Prostate gland (tissue), 1 donor: Measurements from ENCODE around the gene HLTF.

Experiments used
- POLR2A ChIP-seq: fragments of 450-650 bp; IDR thresholded peaks from one replicate; pipeline ENCODE4 v1.6.1; 2016; ENCODE audit warnings: antibody characterized with exemption, mild to moderate bottlenecking
- POLR2AphosphoS5 ChIP-seq: sonication (generic); formaldehyde crosslinking; IDR thresholded peaks from one replicate; pipeline ENCODE4 v1.6.1; 2017; ENCODE audit warnings: antibody characterized with exemption

- no peak for TF ChIP-seq POLR2AphosphoS5
- TF ChIP-seq POLR2A = no peak
Observed at GRCh38 chr3:149077628-149078027, 8.7 kb downstream of the HLTF start.
